ENCODE measurements around the gene STRN.

DNA sequence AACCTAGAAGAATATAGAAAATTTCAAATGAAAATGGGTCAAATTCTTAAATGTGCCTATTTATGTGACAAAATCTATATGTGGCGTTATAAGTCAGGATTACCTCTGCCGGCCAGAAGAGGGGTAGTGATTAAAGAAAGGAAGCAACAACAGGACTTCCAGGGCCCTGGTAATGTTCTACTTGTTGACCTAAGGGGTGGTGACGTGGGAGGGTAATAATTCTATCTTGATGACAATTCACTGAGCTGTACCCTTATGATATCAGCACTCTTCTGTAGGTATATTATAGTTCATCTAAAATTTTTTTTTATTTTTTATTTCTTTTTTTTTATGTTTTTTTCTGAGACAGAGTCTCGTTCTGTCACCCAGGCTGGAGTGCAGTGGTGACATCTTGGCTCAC lies 87.9 kb downstream of the STRN start:
- TF ChIP-seq, protein P1, sequence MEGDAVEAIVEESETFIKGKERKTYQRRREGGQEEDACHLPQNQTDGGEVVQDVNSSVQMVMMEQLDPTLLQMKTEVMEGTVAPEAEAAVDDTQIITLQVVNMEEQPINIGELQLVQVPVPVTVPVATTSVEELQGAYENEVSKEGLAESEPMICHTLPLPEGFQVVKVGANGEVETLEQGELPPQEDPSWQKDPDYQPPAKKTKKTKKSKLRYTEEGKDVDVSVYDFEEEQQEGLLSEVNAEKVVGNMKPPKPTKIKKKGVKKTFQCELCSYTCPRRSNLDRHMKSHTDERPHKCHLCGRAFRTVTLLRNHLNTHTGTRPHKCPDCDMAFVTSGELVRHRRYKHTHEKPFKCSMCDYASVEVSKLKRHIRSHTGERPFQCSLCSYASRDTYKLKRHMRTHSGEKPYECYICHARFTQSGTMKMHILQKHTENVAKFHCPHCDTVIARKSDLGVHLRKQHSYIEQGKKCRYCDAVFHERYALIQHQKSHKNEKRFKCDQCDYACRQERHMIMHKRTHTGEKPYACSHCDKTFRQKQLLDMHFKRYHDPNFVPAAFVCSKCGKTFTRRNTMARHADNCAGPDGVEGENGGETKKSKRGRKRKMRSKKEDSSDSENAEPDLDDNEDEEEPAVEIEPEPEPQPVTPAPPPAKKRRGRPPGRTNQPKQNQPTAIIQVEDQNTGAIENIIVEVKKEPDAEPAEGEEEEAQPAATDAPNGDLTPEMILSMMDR (conservative IDR thresholded peaks at IDR 0.05; ENCODE audit: low read length) = no peak
- TF ChIP-seq EZH2phosphoT487 (IDR thresholded peaks at IDR 0.05; ENCODE audit: borderline replicate concordance, low read depth, low read length) = no peak
